ENCODE data around the gene ITGB6.

DNA sequence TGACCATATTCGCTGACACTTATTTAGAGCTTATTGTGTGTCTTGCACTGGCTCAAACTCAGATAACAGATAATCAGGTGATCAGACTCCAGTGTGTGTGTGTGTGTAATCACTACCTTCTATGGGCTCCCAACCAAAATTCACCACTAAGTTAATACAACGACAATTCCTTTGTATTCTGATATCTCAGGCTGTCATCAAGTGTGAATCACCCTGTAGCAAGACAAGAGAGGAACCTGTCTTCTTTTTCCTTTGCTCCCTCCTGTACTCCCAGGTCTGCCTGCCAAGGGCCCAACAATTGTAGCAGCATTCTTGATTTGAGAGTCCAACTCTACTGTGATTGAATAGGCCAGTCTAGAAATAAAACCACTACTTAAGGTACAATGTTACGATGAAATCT, 25.8 kb downstream of the ITGB6 start:
- TF ChIP-seq POLR2A (IDR thresholded peaks at IDR 0.05) (no peak), EP300 (IDR thresholded peaks at IDR 0.05) (no peak)
- TF ChIP-seq, protein P1, sequence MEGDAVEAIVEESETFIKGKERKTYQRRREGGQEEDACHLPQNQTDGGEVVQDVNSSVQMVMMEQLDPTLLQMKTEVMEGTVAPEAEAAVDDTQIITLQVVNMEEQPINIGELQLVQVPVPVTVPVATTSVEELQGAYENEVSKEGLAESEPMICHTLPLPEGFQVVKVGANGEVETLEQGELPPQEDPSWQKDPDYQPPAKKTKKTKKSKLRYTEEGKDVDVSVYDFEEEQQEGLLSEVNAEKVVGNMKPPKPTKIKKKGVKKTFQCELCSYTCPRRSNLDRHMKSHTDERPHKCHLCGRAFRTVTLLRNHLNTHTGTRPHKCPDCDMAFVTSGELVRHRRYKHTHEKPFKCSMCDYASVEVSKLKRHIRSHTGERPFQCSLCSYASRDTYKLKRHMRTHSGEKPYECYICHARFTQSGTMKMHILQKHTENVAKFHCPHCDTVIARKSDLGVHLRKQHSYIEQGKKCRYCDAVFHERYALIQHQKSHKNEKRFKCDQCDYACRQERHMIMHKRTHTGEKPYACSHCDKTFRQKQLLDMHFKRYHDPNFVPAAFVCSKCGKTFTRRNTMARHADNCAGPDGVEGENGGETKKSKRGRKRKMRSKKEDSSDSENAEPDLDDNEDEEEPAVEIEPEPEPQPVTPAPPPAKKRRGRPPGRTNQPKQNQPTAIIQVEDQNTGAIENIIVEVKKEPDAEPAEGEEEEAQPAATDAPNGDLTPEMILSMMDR (IDR thresholded peaks at IDR 0.05) = no peak

Data from sigmoid colon (tissue), 4 donors.